NCI-H146 treated with DMSO at 0.1 percent for 48 hours (cell line): ENCODE results near the gene MIF.

Experiments
- DNase-seq: peaks from one replicate; lab custom pipeline; 2025; ENCODE audit not compliant: unreplicated experiment; lab: John Stamatoyannopoulos, UW

The MIF gene

DNA sequence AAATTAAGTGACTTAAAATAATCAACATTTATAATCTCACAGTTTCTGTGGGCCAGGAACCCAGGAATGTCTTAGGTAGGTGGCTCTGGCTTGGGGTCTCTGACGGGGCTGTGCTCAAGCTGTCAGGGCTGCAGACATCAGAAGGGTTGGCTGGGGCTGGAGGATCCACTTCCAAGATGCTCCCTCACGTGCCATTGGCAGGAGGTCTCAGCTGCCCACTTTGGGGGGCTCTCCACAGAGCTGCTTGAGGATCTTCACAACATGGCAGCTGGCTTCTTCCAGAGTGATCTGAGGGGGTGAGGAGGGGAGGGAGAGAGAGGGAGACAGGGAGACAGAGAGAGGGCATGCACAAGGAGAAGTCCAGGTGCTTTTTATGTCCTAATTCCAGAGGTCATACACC, 18.4 kb upstream of the MIF start:
- no peak for DNase-seq

DNA sequence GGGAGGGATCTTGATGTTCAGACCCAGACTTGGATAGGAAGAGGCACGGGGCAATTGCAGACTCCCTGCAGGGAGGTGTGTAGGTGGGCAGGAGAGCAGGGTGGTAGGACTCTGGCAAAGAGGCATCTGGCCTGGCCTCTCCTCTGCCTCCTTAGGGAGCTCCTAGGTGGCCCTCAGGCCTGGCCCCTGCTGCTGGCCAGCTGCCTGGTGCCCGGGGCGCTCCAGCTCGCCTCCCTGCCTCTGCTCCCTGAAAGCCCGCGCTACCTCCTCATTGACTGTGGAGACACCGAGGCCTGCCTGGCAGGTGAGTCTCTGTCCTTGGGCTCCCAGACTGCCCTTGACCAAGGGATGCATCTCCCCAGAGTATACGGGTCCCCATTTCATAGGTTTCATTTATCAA, 16.6 kb upstream of the MIF start:
- no peak for DNase-seq

DNA sequence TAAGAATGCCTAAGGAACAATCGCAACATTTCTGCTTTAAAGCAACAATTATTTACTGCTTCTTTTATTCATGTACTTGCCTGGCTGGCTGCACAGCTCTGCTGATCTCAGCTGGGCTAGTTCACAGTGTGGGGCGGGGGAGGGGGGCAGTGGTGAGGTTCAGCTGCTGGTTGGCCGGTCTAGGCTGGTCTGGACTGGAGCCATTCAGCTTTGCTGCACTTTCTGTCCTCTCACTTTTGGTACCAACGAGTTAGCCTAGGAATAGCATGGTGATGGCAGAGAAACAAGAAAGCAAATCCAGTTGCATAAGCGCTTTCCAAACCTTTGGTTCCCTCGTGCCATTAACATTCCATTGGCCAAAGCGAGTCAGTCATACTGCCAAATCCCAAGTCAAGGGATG, 16.0 kb upstream of the MIF start:
- DNase-seq: no peak

DNA sequence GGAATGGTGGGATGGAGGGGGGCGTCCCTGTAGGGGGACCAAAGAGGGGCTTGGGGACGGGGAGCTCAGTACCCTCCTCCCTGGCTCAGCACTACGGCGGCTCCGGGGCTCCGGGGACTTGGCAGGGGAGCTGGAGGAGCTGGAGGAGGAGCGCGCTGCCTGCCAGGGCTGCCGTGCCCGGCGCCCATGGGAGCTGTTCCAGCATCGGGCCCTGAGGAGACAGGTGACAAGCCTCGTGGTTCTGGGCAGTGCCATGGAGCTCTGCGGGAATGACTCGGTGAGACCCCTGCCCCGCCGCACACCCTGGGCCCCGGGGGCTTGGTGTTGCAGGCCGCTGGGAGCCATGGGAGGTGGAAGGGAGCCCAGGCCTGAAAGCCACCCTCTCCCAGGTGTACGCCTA, 11.8 kb upstream of the MIF start:
- no peak for DNase-seq

DNA sequence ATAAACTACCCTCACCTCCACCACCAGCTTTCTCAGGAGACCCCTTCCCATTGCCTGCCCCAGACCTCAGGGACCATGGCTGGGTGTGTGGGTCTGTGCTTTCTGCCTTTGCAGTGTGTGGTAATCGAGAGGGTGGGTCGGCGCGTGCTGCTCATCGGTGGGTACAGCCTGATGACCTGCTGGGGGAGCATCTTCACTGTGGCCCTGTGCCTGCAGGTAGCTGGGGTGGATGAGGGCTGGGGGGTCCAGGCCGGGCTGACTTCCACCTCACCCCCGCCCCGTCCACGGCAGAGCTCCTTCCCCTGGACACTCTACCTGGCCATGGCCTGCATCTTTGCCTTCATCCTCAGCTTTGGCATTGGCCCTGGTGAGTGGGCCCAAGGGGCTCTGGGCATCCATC, 10.5 kb upstream of the MIF start:
- DNase-seq: no peak

DNA sequence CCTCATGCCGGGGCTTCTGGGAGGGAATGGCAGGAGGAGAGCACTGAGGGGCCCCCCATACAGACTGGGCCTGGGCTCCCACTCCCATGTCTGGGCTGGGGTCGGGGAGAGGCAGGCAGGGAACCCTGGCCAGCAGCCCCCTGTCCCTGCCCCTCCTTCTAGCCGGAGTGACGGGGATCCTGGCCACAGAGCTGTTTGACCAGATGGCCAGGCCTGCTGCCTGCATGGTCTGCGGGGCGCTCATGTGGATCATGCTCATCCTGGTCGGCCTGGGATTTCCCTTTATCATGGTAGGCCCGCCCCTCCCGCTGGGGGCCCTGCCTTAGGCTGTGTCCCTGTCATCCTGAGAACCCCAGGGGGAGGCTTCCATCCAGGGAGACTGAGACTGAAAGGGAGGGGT, 10.0 kb upstream of the MIF start:
- no peak for DNase-seq

DNA sequence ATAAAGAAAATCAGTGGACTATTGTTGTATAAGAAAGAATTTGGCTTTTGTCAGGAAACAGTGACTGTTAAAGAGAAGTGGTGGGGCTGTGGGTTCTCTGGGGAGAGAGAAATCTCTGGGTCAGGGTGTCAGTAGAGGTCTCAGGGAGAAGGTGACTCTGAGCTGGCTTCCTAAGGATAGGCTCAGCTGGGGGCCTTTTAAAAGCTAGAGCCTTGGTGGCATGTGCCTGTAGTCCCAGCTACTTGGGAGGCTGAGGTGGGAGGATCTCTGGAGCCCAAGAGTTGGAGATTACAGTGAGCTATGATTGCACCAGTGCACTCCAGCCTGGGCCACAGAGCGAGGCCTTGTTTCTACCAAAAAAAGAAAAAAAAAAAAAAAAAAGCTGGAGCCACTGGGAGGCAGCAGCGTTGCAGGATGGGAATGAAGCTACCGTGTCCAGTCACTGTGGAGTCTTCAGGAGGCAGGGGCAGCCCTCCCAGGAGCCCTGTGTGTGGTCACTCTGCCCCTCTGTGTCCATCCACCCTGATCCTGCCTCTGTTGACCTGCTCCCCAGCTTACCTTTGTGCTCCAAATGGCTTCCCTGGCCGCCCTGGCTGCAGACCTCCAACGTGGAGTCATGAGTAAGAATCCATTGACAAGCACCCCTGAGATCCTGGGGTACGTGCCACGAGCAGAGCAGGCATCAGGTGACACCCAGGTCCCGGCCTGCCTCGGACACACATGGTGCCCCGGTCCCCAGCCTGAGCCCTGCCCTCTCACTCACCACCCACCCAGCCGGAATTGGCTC, 5.4 kb upstream of the MIF start:
- DNase-seq: no peak

DNA sequence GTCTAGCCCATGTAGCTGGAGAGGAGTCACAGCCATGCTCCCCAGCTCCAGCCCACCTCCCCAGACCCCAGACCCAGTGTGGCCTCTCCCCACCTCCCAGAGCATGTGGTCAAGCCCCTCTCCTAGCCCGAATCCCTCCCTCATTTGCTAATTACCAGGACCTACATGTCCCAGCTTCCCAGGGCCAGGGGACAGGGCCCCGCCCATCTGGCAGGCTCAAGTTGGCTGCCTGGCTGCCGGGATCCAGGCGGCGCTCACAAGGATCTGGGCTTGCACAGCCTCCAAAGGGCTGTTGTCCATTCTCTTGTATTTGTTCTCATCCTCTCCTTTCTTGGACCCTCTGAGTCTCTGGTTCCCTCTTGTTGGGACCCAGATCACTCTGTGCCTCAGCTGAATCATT, 4.6 kb upstream of the MIF start:
- no peak for DNase-seq

DNA sequence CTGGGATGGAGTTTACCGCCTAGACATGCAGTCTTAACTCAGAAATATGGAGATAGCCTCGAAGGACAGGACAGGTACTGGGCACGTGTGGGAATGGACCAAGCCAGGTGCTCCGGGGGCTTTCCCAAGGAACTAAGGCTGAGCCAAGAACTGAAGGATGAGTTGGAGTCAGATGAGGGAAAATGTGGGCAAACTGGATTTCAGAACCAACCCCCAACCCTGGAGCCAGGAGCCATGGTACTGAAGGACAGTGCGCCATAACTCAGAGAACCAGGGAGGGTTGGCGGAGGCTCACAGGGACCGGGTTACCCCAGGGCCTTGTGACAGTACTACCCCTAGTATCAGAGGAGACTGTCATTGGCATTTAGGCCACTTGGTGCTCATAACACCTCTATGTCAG, 2.5 kb upstream of the MIF start:
- no peak for DNase-seq

DNA sequence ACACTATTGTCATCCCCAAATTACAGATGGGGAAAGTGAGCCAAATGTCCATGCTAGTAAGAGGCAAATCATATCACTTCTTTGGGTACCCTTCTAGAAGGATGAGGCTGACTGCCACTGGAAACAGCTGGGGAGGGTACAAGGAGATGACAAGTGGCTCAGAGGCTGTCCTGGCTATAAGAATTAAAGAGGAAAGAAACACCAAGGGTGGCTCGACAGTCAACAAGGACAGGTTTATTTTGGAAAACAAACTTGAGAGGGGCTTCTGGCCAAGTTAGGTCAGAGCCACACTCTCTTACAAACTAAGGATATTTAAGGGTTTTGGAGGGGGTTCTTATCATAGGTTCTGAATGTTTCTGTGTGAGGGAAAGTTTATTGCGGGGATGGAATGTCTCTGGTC, 2.1 kb upstream of the MIF start:
- no peak for DNase-seq

DNA sequence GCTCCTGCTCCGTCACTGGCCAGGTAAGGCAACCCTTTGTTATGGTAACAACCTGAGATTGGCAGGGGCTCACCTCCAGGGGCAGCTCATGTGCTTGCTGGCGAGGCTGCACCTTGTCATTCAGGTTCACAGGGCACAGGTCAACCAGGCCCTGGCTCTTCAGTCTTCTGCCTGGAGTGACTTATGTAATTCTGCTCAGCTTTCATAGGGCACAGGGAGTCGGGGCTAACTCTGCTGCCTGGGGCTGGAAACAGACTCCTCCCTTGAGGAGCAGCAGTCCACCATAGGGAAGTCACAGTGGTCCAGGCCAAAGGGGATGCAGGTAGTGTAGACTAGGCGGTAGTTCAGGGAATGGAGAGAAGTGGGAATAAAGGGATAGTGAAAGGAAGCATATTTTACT, 1.5 kb upstream of the MIF start:
- no peak for DNase-seq

DNA sequence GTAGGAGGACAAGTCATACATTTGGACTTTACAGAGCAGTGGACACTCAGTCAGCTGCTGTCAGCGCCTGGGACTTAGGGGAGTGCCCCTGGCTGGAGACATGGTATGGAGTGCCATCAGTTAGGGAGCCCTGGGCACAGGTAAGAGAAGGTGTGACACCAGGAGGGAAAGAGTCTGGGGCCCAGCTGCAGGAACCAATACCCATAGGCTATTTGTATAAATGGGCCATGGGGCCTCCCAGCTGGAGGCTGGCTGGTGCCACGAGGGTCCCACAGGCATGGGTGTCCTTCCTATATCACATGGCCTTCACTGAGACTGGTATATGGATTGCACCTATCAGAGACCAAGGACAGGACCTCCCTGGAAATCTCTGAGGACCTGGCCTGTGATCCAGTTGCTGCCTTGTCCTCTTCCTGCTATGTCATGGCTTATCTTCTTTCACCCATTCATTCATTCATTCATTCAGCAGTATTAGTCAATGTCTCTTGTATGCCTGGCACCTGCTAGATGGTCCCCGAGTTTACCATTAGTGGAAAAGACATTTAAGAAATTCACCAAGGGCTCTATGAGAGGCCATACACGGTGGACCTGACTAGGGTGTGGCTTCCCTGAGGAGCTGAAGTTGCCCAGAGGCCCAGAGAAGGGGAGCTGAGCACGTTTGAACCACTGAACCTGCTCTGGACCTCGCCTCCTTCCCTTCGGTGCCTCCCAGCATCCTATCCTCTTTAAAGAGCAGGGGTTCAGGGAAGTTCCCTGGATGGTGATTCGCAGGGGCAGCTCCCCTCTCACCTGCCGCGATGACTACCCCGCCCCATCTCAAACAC, 850 bp upstream of the MIF start:
- no peak for DNase-seq

DNA sequence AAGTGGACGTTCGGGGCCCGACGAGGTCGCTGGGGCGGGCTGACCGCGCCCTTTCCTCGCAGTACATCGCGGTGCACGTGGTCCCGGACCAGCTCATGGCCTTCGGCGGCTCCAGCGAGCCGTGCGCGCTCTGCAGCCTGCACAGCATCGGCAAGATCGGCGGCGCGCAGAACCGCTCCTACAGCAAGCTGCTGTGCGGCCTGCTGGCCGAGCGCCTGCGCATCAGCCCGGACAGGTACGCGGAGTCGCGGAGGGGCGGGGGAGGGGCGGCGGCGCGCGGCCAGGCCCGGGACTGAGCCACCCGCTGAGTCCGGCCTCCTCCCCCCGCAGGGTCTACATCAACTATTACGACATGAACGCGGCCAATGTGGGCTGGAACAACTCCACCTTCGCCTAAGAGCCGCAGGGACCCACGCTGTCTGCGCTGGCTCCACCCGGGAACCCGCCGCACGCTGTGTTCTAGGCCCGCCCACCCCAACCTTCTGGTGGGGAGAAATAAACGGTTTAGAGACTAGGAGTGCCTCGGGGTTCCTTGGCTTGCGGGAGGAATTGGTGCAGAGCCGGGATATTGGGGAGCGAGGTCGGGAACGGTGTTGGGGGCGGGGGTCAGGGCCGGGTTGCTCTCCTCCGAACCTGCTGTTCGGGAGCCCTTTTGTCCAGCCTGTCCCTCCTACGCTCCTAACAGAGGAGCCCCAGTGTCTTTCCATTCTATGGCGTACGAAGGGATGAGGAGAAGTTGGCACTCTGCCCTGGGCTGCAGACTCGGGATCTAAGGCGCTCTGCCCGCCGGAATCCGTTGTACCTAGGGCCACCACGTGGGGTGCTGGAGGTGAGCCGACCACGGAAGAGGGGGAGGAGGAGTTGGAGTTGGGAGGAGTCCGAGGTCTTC, 771 bp downstream of the MIF start:
- DNase-seq: peak; percentile 35

DNA sequence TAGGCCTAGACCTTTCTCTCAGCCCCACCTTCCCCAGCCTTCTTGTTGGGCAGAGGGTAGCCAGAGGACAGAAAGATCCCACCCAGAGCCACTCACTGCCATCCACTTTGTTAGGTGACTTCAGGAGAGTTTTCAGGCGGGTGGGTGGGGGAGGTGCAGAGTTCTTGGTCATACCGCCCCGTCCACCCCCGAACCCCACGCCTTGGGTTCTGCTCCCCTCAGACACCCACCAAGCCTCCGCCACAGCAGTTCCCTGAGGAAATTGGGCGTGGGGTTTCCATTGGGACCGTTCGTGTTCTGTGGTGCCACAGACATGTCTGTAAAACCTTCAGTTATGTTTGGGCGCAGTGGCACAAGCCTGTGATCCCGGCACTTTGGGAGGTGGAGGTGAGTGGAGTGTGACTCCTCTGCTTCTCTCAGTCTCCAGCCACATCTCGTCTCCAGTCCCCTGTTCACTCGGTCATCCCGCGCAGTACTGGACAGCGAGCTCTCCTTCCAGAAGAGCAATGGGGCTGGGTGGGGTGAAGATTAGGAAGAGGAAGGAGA, 1.5 kb downstream of the MIF start:
- no peak for DNase-seq

DNA sequence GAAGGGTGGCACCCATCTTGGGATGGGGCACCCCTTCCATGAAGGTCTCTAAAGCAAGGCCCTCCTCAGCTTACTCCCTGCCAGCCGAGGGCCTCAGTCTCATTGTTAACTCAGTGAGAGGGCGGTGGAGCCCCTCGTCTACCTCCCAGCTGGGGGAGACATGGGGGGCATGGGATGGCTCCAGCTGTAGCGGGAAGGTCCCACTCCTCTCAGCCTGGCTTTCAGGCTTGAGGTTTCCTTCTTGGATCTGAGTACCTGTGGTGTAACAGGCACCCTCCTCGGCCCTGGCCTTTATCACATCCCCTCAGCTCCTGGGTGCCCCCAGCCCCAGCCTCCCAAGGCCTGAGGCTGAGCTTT, 2.0 kb downstream of the MIF start:
- no peak for DNase-seq

DNA sequence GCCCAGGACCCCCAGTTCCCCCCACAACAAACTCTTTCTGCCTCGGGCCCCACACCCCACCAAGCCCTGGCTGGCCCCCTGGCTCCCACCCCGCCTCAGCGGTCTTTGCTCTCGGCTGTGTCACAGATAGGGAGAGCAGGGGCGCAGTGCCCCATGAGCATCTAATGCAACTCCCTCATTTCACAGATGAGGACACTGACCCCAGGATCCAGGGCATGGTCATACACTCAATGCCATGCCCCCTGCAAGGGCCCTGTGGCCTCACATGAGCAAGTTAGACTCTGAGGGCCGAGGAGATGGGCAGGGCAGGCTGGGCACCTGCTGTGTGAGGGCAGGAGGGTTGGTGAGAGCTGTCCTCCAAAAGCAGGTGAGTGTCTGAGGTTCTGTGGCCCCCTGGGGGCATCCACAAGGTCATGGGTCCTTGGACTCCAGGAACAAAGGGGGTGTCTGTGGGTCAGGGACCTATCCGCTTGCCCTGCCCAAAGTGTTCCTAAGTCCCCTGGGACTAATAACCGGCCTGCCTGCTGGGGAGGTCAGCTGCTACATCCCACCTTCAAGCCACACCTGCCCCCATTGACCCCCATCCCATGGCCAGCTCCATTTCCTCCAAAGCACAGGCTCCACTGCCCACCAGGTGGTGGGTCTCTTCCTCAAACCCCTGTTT, 2.5 kb downstream of the MIF start:
- no peak for DNase-seq

DNA sequence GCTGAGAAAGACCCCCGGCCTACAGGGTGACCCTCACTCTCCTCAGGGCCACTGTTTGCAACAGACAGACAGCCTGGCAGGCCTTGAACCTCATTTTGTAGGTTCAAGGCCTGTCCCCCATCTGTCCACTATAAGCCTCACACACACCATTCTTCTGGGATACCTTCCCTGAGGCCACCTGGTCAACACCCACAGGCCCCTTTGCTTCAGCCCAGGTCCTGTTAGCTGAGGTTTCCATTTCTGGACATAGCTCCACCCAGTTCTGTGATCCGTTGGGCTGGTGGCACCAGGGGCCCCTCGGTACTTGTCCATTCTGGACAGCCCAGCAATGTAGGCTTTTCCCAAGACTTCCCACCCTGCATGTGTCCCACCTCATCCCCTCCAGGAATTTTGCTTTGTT, 3.1 kb downstream of the MIF start:
- no peak for DNase-seq

DNA sequence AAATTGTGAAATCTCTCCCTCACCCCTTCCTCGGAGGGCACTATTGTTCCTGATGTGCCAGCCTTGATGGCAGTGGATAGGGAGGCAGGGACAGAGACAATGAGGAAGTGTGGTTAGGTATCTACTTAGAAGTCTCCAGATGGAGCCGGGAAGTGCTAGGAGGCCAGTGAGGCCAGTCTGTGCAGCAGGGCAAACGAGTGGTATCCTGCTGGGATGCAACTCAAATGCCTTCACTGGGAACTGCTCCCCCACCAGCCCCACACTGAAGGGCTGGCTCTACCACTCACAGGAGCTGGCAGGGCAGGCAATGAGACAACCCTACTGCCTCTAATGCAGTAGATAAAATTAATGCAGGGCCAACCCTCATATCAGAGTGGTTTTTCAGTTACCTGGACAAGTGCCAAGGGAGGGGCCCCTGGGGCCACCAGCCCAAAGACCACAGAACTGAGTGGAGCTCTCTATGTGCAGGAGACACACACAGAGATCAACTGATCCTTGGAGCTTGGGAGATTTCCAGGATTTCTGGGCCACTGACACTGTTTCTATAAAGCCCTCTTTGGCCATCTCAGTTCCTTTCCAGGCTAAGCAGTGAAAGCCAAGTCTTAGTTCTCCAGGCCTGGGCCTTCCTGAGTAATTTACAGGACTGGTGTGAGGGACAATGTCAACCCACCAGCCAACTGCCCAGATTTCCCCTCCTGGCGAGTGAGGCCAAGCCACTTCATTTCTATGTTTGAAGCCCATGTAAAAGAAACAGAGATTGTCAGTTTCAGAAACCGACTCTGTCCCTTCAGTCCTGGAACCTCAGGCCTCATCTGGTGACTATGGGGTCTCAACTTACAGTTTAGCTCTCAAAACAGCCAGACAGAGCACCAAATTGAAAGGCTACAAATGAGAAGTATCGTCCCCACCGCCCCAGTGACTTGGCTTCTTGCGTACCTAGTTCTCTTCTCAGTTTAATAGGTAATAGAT, 4.1 kb downstream of the MIF start:
- no peak for DNase-seq

DNA sequence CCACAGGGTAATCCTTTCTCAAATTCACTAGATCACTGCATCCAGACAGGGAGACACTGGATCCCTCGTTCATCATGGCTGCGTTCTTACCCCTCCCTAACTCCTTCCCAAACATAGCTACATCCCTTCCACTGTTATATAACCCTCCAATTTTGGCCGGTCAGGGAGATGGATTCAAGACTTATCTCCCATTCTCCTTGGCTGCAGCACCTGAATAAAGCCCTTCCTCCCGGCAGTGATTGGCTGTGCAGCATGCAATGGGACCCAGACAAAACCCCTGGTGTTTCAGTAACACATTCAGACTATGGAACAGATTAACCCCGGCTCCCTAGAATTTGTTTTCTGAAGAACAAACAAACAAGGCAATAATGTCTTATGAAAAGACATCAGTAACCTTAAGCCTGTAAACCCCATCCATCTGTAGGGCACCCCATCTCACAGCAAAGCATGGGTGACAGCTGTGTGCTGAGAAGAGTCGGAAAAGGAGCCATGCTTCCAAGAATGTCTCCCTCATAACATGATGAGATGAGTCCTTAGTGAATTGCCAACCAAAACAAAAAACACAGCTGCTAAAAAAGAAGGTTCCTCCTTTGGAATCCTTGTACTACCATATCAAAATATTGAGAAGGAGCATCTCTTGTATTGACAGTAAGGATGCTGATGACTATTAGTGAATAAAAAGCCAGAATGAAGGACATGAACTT, 5.0 kb downstream of the MIF start:
- no peak for DNase-seq
